Measurements from ENCODE around the gene KRTAP8-1. TPM values are rescaled to one million over a fixed set of nuclear protein-coding genes. Genes with fewer than 3 reads are reported as not detected.

Gene KRTAP8-1
- polyA plus RNA-seq, 2 of the 4 experiments (the other 2 are of a cell fraction) = not detected

- TF ChIP-seq HOXB13 (CRISPR knock-in tag; IDR thresholded peaks at IDR 0.05; ENCODE audit: low read depth) (no peak), HOXB5 (CRISPR knock-in tag; IDR thresholded peaks at IDR 0.05) (no peak)
- TF ChIP-seq, protein P1, sequence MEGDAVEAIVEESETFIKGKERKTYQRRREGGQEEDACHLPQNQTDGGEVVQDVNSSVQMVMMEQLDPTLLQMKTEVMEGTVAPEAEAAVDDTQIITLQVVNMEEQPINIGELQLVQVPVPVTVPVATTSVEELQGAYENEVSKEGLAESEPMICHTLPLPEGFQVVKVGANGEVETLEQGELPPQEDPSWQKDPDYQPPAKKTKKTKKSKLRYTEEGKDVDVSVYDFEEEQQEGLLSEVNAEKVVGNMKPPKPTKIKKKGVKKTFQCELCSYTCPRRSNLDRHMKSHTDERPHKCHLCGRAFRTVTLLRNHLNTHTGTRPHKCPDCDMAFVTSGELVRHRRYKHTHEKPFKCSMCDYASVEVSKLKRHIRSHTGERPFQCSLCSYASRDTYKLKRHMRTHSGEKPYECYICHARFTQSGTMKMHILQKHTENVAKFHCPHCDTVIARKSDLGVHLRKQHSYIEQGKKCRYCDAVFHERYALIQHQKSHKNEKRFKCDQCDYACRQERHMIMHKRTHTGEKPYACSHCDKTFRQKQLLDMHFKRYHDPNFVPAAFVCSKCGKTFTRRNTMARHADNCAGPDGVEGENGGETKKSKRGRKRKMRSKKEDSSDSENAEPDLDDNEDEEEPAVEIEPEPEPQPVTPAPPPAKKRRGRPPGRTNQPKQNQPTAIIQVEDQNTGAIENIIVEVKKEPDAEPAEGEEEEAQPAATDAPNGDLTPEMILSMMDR (IDR thresholded peaks at IDR 0.05) = peak; percentile 8; the same call in 1 of the 3 replicates
- no peak for FAIRE-seq
- CTCF ChIA-PET = interaction anchor here (0.6 to 1.2 kb wide), 2 partner anchors 11 to 12 kb away, joined by 3 read pairs; no protein-coding TSS in a partner anchor
- peak in 1 of 2 experiments; percentile 9 for DNase-seq (ENCODE audit: low read depth in 1 of 2, low spot score in 1 of 2)
- no peak overlapping the region for H3K27ac ChIP-seq
- no peaks in the 10 kb centered on the region for H3K4me1 ChIP-seq
- H3K9me3 ChIP-seq = no peaks in the 10 kb centered on the region
- no peak overlapping the region for H3K4me2 ChIP-seq
- POLR2A ChIA-PET = no interaction called here
- H3K4me3 ChIP-seq = no peak overlapping the region
- no peak for ATAC-seq
- WGBS (ENCODE audit: missing lambda C conversion rate) = 27% methylated on average over 6 of the region's 6 CpGs
Observed at GRCh38 chr21:30831194-30831765, 18.2 kb upstream of the KRTAP8-1 start.

- H3K9me3 ChIP-seq = no peaks in the 10 kb centered on the region
- DNase-seq (ENCODE audit: low read depth in 1 of 2, low spot score in 1 of 2) (no peak), FAIRE-seq (no peak), ATAC-seq (no peak)
- no peak within 1 kb of the TSS for H3K4me2 ChIP-seq
- WGBS (ENCODE audit: missing lambda C conversion rate) = 3% methylated on average over 4 of the region's 4 CpGs
- H3K4me1 ChIP-seq = no peaks in the 10 kb centered on the region
- ChIA-PET POLR2A (no interaction called here), CTCF (interaction anchor here (1.2 kb wide), 1 partner anchor 10 kb away, joined by 4 read pairs; no protein-coding TSS in a partner anchor)
- no peak within 1 kb of the TSS for H3K27ac ChIP-seq
- H3K4me3 ChIP-seq = no peak within 1 kb of the TSS
- TF ChIP-seq PBX3 (IDR thresholded peaks at IDR 0.05) (no peak), RCOR1 (IDR thresholded peaks at IDR 0.05; ENCODE audit: low read depth, low read length) (no peak), RAD21 (conservative IDR thresholded peaks at IDR 0.05 in 1 of 2, IDR thresholded peaks at IDR 0.05 in 1 of 2) (no peak), REST (IDR thresholded peaks at IDR 0.05) (no peak), MYC (IDR thresholded peaks at IDR 0.05; ENCODE audit: borderline replicate concordance, low read length) (no peak)
Observed at GRCh38 chr21:30829659-30830058, 16.6 kb upstream of the KRTAP8-1 start, which contains the start of gene KRTAP7-1. Gene KRTAP7-1, minus strand, starts transcription at chr21:30829759. Its CDS starts 61 bp downstream, at chr21:30829698.

GRCh38 chr21:30818837-30819610, 6.0 kb upstream of the KRTAP8-1 start:
- Histone ChIP-seq H3K4me3 (no peak overlapping the region), H3K9me3 (no peaks in the 10 kb centered on the region), H3K27ac (no peak overlapping the region), H3K4me2 (no peak overlapping the region), H3K4me1 (no peaks in the 10 kb centered on the region)
- 1% methylated on average over 7 of the region's 7 CpGs for WGBS (ENCODE audit: missing lambda C conversion rate)
- no peak for FAIRE-seq
- ATAC-seq = no peak
- TF ChIP-seq EP300 (IDR thresholded peaks at IDR 0.05) (no peak), TFCP2L1 (CRISPR knock-in tag; IDR thresholded peaks at IDR 0.05) (no peak), RCOR1 (IDR thresholded peaks at IDR 0.05; ENCODE audit: low read depth, low read length) (no peak), FOXS1 (CRISPR knock-in tag; IDR thresholded peaks at IDR 0.05) (no peak), HES2 (IDR thresholded peaks at IDR 0.05) (no peak), ZSCAN20 (CRISPR knock-in tag; IDR thresholded peaks at IDR 0.05) (no peak), CHD2 (IDR thresholded peaks at IDR 0.05; ENCODE audit: low read length, partially characterized antibody) (no peak), POLR2AphosphoS2 (conservative IDR thresholded peaks at IDR 0.05; ENCODE audit: low read length) (no peak), HOXB13 (CRISPR knock-in tag; IDR thresholded peaks at IDR 0.05; ENCODE audit: low read depth) (no peak), SMC3 (IDR thresholded peaks at IDR 0.05) (no peak), CBX2 (IDR thresholded peaks at IDR 0.05; ENCODE audit: borderline replicate concordance, low read depth) (no peak), MYC (IDR thresholded peaks at IDR 0.05; ENCODE audit: borderline replicate concordance, low read length) (no peak)
- TF ChIP-seq, protein P1 (IDR thresholded peaks at IDR 0.05) = no peak
- DNase-seq (ENCODE audit: low read depth in 1 of 2, low spot score in 1 of 2) = no peak
- POLR2A ChIA-PET = no interaction called here
- CTCF ChIA-PET = no interaction called here

Data from A549 (cell line).